ENCODE measurements around the gene PARVB. TPM values are rescaled to one million over a fixed set of nuclear protein-coding genes. Genes with fewer than 3 reads are reported as not detected.
A peak's percentile ranks its signal among the peaks of the same experiment; 100 is the strongest.

Gene PARVB
- total and polyA plus RNA-seq, 10 of the 15 experiments (the other 5 are each of a cell fraction or from before 2014, with no cell fraction given) = 5.2 to 264 (median 76.0) TPM

DNA sequence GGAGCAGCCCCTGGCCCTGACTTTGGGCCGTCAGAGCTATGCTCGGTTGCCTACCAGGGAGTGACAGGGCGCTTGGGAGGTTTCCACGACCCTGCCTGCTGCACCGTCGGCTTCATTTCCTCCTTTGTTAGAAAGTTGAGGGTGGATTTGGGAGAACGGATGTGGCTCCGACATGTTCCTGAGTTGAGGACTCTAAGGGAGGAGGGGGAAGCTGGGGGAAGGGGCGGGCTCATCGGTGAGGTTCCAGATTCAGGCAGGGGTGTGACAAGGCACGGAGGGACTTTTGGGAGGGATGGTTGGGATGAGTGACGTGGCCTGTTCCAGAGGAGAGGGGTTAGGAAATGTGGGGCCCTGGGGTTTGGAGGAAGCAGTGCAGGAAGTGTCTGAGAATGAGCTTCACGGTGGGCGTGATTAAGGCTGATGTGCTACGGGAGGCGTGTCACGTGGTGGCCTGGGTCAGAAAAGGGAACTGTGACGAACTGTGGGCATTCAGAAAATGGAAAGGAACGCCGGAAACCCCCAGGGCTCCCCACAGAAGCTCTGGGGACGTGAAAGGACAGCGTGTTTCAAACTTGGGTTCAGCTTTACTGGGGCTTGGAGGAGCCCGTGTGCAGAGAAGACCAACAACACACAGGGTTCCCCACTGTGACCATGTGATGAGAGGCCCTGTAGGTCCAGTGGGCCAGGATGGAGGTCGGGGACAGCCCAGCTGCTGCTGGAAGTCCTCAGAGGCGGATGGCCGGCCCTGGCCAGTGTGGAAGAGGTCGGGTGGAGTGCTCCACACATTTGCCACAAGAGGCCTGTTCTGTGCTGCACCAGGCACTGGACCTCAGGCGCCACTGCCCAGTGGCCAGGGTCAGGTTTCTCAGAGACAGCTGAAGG lies 2.8 kb downstream of the PARVB start (continued):
- no peak for TF ChIP-seq SMC3 (IDR thresholded peaks at IDR 0.05; ENCODE audit: borderline replicate concordance, low read length)
- TF ChIP-seq ATF7 (IDR thresholded peaks at IDR 0.05; ENCODE audit: low read depth) = peak; percentile 92
- TF ChIP-seq, protein P1, sequence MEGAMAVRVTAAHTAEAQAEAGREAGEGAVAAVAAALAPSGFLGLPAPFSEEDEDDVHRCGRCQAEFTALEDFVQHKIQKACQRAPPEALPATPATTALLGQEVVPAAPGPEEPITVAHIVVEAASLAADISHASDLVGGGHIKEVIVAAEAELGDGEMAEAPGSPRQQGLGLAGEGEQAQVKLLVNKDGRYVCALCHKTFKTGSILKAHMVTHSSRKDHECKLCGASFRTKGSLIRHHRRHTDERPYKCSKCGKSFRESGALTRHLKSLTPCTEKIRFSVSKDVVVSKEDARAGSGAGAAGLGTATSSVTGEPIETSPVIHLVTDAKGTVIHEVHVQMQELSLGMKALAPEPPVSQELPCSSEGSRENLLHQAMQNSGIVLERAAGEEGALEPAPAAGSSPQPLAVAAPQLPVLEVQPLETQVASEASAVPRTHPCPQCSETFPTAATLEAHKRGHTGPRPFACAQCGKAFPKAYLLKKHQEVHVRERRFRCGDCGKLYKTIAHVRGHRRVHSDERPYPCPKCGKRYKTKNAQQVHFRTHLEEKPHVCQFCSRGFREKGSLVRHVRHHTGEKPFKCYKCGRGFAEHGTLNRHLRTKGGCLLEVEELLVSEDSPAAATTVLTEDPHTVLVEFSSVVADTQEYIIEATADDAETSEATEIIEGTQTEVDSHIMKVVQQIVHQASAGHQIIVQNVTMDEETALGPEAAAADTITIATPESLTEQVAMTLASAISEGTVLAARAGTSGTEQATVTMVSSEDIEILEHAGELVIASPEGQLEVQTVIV (IDR thresholded peaks at IDR 0.05; ENCODE audit: borderline replicate concordance, partially characterized antibody) = no peak
- TF ChIP-seq ZNF217 (IDR thresholded peaks at IDR 0.05) = no peak
- peak; percentile 70 for TF ChIP-seq SKIL (IDR thresholded peaks at IDR 0.05; ENCODE audit: low read depth, poor library complexity, severe bottlenecking)
- TF ChIP-seq, protein P2, sequence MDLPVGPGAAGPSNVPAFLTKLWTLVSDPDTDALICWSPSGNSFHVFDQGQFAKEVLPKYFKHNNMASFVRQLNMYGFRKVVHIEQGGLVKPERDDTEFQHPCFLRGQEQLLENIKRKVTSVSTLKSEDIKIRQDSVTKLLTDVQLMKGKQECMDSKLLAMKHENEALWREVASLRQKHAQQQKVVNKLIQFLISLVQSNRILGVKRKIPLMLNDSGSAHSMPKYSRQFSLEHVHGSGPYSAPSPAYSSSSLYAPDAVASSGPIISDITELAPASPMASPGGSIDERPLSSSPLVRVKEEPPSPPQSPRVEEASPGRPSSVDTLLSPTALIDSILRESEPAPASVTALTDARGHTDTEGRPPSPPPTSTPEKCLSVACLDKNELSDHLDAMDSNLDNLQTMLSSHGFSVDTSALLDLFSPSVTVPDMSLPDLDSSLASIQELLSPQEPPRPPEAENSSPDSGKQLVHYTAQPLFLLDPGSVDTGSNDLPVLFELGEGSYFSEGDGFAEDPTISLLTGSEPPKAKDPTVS (IDR thresholded peaks at IDR 0.05; ENCODE audit: low read depth, low read length) = no peak
- TF ChIP-seq RAD51 (IDR thresholded peaks at IDR 0.05) = peak; percentile 98
- TF ChIP-seq ZNF274 (IDR thresholded peaks at IDR 0.05; ENCODE audit: insufficient read depth, insufficient read length) = no peak
- TF ChIP-seq NR2F1 (conservative IDR thresholded peaks at IDR 0.05) = peak; percentile 64
- no peak for TF ChIP-seq RAD21 (IDR thresholded peaks at IDR 0.05; ENCODE audit: insufficient read depth, low read depth, low read length)
- TF ChIP-seq TBL1XR1 (IDR thresholded peaks at IDR 0.05; ENCODE audit: low read depth, low read length) = peak; percentile 92
- TF ChIP-seq, protein P3, sequence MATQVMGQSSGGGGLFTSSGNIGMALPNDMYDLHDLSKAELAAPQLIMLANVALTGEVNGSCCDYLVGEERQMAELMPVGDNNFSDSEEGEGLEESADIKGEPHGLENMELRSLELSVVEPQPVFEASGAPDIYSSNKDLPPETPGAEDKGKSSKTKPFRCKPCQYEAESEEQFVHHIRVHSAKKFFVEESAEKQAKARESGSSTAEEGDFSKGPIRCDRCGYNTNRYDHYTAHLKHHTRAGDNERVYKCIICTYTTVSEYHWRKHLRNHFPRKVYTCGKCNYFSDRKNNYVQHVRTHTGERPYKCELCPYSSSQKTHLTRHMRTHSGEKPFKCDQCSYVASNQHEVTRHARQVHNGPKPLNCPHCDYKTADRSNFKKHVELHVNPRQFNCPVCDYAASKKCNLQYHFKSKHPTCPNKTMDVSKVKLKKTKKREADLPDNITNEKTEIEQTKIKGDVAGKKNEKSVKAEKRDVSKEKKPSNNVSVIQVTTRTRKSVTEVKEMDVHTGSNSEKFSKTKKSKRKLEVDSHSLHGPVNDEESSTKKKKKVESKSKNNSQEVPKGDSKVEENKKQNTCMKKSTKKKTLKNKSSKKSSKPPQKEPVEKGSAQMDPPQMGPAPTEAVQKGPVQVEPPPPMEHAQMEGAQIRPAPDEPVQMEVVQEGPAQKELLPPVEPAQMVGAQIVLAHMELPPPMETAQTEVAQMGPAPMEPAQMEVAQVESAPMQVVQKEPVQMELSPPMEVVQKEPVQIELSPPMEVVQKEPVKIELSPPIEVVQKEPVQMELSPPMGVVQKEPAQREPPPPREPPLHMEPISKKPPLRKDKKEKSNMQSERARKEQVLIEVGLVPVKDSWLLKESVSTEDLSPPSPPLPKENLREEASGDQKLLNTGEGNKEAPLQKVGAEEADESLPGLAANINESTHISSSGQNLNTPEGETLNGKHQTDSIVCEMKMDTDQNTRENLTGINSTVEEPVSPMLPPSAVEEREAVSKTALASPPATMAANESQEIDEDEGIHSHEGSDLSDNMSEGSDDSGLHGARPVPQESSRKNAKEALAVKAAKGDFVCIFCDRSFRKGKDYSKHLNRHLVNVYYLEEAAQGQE (IDR thresholded peaks at IDR 0.05; ENCODE audit: low read depth, low read length) = no peak
- peak; percentile 75; the same call in 1 of the 2 replicates for TF ChIP-seq NFIC (IDR thresholded peaks at IDR 0.05; ENCODE audit: low read depth, low read length)
- TF ChIP-seq ESRRA (IDR thresholded peaks at IDR 0.05; ENCODE audit: low read length) = no peak
- TF ChIP-seq IKZF1 (conservative IDR thresholded peaks at IDR 0.05) = peak; percentile 94
- peak; percentile 11 for TF ChIP-seq BCL3 (IDR thresholded peaks at IDR 0.05; ENCODE audit: borderline replicate concordance, insufficient read depth, low read depth, low read length, poor library complexity, severe bottlenecking)
- TF ChIP-seq MTA2 (IDR thresholded peaks at IDR 0.05; ENCODE audit: low read depth) = peak; percentile 85
- peak; percentile 96 for TF ChIP-seq RELA (IDR thresholded peaks at IDR 0.05; ENCODE audit: borderline replicate concordance, partially characterized antibody)

Data from GM12878 (cell line).